HepG2 (cell line): ENCODE measurements around the gene SYNGR2. TPM values are rescaled to one million over a fixed set of nuclear protein-coding genes. Genes with fewer than 3 reads are reported as not detected.

Experiments used
- EEA1 ChIP-seq: sonication (generic); formaldehyde crosslinking; IDR thresholded peaks from 2 replicates; pipeline ENCODE4 v1.5.1; 2020; ENCODE audit warnings: mild to moderate bottlenecking, missing genetic modification reagents, borderline replicate concordance
- EED ChIP-seq: sonication (generic); formaldehyde crosslinking; IDR thresholded peaks from 2 replicates; pipeline ENCODE4 v1.5.0; 2020; ENCODE audit warnings: mild to moderate bottlenecking, missing genetic modification reagents
- ELF1 ChIP-seq: sonication (generic); formaldehyde crosslinking; IDR thresholded peaks from 2 replicates; pipeline ENCODE4 v1.4.0; 2020; ENCODE audit warnings: missing genetic modification reagents
- FOXA1 ChIP-seq, 2 experiments: fragments of 450-650 bp in 1 of 2; sonication (generic) in 1 of 2; formaldehyde crosslinking in 1 of 2; IDR thresholded peaks; 2 replicates each; pipeline versions ENCODE4 v1.4.0 to v1.6.1; 2016 to 2020; ENCODE audit warnings: missing genetic modification reagents in 1 of 2
- FOXK2 ChIP-seq: fragments of 450-650 bp; IDR thresholded peaks from 2 replicates; pipeline ENCODE4 v1.6.1; 2016
- HMG20B ChIP-seq: conservative IDR thresholded peaks from 2 replicates; pipeline ENCODE4 v1.6.1; 2016; ENCODE audit warnings: missing genetic modification reagents, missing compliant biosample characterization
- MEIS2 ChIP-seq: sonication (generic); formaldehyde crosslinking; IDR thresholded peaks from 2 replicates; pipeline ENCODE4 v1.9.0; 2021; ENCODE audit warnings: mild to moderate bottlenecking, missing genetic modification reagents
- RFXAP ChIP-seq: sonication (generic); formaldehyde crosslinking; IDR thresholded peaks from 2 replicates; pipeline ENCODE4 v1.4.0; 2020; ENCODE audit warnings: missing genetic modification reagents, borderline replicate concordance
- TOPORS ChIP-seq: sonication (generic); formaldehyde crosslinking; IDR thresholded peaks from 2 replicates; pipeline ENCODE4 v1.8.0; 2023; ENCODE audit warnings: mild to moderate bottlenecking, missing genetic modification reagents
- ZMYM4 ChIP-seq: sonication (generic); formaldehyde crosslinking; IDR thresholded peaks from 2 replicates; pipeline ENCODE4 v1.8.1; 2023; ENCODE audit warnings: mild to moderate bottlenecking, missing genetic modification reagents
- ZNF207 ChIP-seq: fragments of 450-650 bp; IDR thresholded peaks from 2 replicates; pipeline ENCODE4 v1.6.1; 2016; ENCODE audit warnings: antibody characterized with exemption, borderline replicate concordance
- ZNF460 ChIP-seq: sonication (generic); formaldehyde crosslinking; IDR thresholded peaks from 2 replicates; pipeline ENCODE4 v1.5.1; 2020; ENCODE audit warnings: missing genetic modification reagents, mild to moderate bottlenecking, borderline replicate concordance
- ZNF75D ChIP-seq: sonication (generic); formaldehyde crosslinking; IDR thresholded peaks from 2 replicates; pipeline ENCODE4 v1.8.1; 2023; ENCODE audit warnings: missing genetic modification reagents, mild to moderate bottlenecking, borderline replicate concordance
- polyA plus RNA-seq, 8 experiments: library from polyadenylated mRNA; depleted of rRNA in 3 of 8; stranded (reverse) in 7 of 8; unstranded in 1 of 8; fragments of >200 nt; fragmentation: Illumina TruSeq in 4 of 8; extraction: Trizol in 4 of 8; gene quantifications; 2 replicates each; pipeline versions ENCODE4 v1.2.1 to v1.2.3, GENCODE V29; 2011 to 2016; ENCODE audit warnings: low read depth in 4 of 8, missing spikeins in 1 of 8, mixed read lengths in 1 of 8; ENCODE audit not compliant: insufficient read depth in 1 of 8
- total RNA-seq, 5 experiments: library from RNA; depleted of rRNA; stranded (reverse); fragments of >200 nt; fragmentation: Illumina TruSeq; extraction: Trizol; gene quantifications; 2 replicates each; pipeline ENCODE4 v1.2.3, GENCODE V29; 2016; ENCODE audit warnings: low read depth in 1 of 5
- TF ChIP-seq, protein P1 (sequence below): IDR thresholded peaks from 2 replicates; pipeline ENCODE4 v1.4.0; 2020; ENCODE audit warnings: mild to moderate bottlenecking, missing genetic modification reagents
- TF ChIP-seq, protein P2 (sequence below): sonication (generic); formaldehyde crosslinking; IDR thresholded peaks from 2 replicates; pipeline ENCODE4 v1.4.0; 2020; ENCODE audit warnings: mild to moderate bottlenecking, missing genetic modification reagents
- TF ChIP-seq, protein P3 (sequence below): sonication (generic); formaldehyde crosslinking; IDR thresholded peaks from 2 replicates; pipeline ENCODE4 v1.5.1; 2020; ENCODE audit warnings: missing genetic modification reagents, mild to moderate bottlenecking, borderline replicate concordance
- TF ChIP-seq, protein P4 (sequence below): sonication (generic); formaldehyde crosslinking; IDR thresholded peaks from 2 replicates; pipeline ENCODE4 v1.5.0; 2020; ENCODE audit warnings: mild to moderate bottlenecking, low read depth, missing genetic modification reagents, borderline replicate concordance

SYNGR2 gene
- total and polyA plus RNA-seq, 2 of the 13 experiments (the other 11 are each of a cell fraction or from before 2014, with no cell fraction given) = 46.7 to 170 TPM

DNA sequence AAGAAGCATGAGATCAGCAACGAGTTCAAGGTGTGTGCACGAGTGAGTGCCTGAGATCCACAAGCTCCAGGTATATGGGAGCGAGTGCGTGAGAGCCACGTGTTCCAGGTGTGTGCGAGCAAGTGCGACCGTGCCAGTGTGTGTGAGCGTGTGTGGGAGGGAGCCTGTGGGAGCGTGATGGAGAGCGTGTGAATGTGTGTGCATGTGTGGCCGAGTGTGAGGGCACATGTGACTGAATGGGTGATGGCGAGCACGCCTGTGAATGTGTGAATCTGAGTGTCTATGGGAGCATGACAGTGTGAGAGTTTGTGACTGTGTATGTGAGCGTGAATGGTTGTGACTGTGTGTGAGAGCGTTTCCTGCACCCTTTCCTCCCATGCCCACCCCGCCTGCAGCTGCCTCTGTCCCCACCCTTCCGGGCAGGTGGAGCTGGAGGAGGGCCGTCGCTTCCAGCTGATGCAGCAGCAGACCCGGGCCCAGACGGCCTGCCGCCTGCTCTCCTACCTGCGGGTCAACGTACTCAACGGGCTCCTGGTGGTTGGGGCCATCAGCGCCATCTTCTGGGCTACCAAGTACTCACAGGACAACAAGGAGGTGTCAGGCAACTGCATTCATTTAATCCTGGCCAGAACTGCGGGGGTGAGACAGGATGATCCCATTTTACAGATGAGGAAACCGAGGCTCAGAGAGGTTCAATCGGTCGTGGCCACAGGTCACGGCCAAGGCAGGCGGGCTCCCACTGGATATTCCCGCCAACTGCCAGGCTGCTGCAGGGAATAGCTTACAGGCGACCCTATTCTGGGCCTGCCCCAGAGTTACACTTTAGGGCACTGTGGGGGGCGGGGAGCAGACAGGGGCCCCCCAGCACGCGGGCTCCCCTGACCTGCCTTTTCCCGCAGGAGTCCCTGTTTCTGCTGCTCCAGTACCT lies 34.1 kb upstream of the SYNGR2 start (continued):
- TF ChIP-seq, protein P1, sequence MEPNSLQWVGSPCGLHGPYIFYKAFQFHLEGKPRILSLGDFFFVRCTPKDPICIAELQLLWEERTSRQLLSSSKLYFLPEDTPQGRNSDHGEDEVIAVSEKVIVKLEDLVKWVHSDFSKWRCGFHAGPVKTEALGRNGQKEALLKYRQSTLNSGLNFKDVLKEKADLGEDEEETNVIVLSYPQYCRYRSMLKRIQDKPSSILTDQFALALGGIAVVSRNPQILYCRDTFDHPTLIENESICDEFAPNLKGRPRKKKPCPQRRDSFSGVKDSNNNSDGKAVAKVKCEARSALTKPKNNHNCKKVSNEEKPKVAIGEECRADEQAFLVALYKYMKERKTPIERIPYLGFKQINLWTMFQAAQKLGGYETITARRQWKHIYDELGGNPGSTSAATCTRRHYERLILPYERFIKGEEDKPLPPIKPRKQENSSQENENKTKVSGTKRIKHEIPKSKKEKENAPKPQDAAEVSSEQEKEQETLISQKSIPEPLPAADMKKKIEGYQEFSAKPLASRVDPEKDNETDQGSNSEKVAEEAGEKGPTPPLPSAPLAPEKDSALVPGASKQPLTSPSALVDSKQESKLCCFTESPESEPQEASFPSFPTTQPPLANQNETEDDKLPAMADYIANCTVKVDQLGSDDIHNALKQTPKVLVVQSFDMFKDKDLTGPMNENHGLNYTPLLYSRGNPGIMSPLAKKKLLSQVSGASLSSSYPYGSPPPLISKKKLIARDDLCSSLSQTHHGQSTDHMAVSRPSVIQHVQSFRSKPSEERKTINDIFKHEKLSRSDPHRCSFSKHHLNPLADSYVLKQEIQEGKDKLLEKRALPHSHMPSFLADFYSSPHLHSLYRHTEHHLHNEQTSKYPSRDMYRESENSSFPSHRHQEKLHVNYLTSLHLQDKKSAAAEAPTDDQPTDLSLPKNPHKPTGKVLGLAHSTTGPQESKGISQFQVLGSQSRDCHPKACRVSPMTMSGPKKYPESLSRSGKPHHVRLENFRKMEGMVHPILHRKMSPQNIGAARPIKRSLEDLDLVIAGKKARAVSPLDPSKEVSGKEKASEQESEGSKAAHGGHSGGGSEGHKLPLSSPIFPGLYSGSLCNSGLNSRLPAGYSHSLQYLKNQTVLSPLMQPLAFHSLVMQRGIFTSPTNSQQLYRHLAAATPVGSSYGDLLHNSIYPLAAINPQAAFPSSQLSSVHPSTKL = 0 out of 2 replicates have a peak, but pooled peaks have one; percentile 39
- TF ChIP-seq MEIS2 (CRISPR knock-in tag) (0 out of 2 replicates have a peak, but pooled peaks have one; percentile 55), RFXAP (CRISPR knock-in tag) (no peak), TOPORS (CRISPR knock-in tag) (no peak), ZMYM4 (CRISPR knock-in tag) (no peak), EED (no peak; the same call in 1 of the 2 replicates), FOXA1 (IDR thresholded peaks at IDR 0.05) (no peak), FOXA1 (CRISPR knock-in tag; IDR thresholded peaks at IDR 0.05) (peak; percentile 73), ZNF460 (CRISPR knock-in tag) (no peak), ELF1 (CRISPR knock-in tag) (no peak), FOXK2 (no peak), HMG20B (CRISPR knock-in tag) (no peak), ZNF207 (no peak), EEA1 (CRISPR knock-in tag) (no peak; the same call in 1 of the 2 replicates), ZNF75D (CRISPR knock-in tag) (no peak)
- TF ChIP-seq, protein P2, sequence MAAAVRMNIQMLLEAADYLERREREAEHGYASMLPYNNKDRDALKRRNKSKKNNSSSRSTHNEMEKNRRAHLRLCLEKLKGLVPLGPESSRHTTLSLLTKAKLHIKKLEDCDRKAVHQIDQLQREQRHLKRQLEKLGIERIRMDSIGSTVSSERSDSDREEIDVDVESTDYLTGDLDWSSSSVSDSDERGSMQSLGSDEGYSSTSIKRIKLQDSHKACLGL (CRISPR knock-in tag) = no peak
- TF ChIP-seq, protein P3, sequence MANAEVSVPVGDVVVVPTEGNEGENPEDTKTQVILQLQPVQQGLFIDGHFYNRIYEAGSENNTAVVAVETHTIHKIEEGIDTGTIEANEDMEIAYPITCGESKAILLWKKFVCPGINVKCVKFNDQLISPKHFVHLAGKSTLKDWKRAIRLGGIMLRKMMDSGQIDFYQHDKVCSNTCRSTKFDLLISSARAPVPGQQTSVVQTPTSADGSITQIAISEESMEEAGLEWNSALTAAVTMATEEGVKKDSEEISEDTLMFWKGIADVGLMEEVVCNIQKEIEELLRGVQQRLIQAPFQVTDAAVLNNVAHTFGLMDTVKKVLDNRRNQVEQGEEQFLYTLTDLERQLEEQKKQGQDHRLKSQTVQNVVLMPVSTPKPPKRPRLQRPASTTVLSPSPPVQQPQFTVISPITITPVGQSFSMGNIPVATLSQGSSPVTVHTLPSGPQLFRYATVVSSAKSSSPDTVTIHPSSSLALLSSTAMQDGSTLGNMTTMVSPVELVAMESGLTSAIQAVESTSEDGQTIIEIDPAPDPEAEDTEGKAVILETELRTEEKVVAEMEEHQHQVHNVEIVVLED (CRISPR knock-in tag) = no peak
- TF ChIP-seq, protein P4, sequence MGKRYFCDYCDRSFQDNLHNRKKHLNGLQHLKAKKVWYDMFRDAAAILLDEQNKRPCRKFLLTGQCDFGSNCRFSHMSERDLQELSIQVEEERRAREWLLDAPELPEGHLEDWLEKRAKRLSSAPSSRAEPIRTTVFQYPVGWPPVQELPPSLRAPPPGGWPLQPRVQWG (CRISPR knock-in tag) = no peak
